Stimulated activated CD8-positive, alpha-beta memory T cell treated with anti-CD3 and anti-CD28 coated beads, Interleukin-12 subunit alpha, Interleukin-12 subunit beta, amount 100 ng/mL, for 24 hours (primary cell): ENCODE measurements around the gene HOMEZ.

Source experiments
- DNase-seq: peaks from one replicate; pipeline ENCODE4 v3.0.0-alpha.2; 2020; ENCODE audit errors: extremely low read depth

Gene HOMEZ

GRCh38 chr14:23307687-23308644, 22.0 kb upstream of the HOMEZ start:
- no peak for DNase-seq

DNA sequence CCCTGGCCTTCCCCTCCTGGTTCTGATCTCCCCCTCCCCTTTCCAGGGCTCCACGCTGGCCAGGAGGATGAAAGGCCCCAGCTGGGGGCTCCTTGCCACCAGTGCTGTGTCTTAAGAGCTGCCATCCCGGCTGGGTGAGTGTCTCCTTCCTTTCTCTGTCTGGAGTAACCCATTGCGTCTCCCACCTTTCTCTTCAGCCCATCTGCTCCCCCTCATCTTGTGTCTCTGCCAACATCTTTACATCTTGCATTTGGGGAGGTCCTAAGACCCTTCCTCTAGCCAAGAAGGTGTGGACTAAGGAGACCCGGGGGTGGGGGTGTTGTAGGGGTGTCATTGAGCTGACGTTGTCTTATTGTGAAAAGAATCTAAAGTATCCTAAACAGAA, 21.2 kb upstream of the HOMEZ start:
- DNase-seq = no peak

- no peak for DNase-seq
These were observed 20.6 kb upstream of the HOMEZ start, which contains the start of gene BCL2L2 for GRCh38 chr14:23306412-23307145. Gene BCL2L2 (plus strand): TSS chr14:23306833. CDS start chr14:23307768, 935 bp downstream.

DNA sequence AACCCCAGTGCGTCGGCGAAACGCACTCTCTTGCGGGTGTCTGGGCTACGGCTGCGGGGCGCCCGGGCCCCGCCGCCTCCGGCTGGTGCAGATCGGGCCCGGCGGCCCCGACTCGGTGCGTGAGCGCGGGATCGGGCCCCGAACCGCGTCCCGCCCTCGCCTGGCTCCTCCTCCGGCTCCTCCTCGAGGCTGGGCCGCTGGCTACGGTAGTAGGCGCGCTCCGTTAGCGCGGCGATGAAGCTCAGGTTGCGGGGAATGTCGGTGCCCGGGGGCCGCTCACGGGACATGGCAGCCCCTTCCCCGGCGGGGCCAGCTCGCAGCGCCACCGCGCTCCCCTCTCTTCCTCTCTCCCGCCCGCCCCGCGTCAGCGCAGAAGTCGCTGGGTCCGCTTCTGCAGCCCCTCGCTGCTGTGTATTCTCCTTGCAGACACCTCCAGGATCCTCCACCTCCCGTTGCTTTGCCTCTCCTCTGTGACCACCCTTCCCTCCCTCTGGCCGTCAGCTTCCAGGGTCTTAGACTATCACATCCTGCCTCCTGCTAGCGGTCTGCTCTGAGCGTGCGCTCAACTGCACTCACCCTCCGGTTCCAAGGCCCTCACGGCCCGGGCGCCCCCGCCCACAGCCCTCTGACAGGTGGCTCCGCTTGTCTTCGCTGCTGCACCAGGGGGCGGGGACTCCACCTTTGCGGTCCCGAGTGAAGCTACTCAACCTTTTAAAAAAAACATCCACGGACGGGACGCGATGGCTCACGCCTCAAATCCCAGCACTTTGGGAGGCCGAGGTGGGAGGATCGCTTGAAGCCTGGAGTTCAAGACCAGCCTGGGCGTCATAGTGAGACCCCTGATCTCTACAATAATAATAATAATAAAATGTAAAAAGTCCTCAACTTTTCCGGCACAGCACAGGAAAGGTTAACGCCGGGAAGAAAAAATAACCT, 16.6 kb upstream of the HOMEZ start, which contains the start of gene PPP1R3E:
Gene PPP1R3E, minus strand, starts transcription at position 570 of the 936 bp plus-strand sequence. Its CDS starts 283 bp downstream, at position 287.
- peak; percentile 60 for DNase-seq

- DNase-seq = no peak
These were observed 16.0 kb upstream of the HOMEZ start for GRCh38 chr14:23301969-23302289.

GRCh38 chr14:23301288-23301968, 15.5 kb upstream of the HOMEZ start:
- peak; percentile 89 for DNase-seq

DNA sequence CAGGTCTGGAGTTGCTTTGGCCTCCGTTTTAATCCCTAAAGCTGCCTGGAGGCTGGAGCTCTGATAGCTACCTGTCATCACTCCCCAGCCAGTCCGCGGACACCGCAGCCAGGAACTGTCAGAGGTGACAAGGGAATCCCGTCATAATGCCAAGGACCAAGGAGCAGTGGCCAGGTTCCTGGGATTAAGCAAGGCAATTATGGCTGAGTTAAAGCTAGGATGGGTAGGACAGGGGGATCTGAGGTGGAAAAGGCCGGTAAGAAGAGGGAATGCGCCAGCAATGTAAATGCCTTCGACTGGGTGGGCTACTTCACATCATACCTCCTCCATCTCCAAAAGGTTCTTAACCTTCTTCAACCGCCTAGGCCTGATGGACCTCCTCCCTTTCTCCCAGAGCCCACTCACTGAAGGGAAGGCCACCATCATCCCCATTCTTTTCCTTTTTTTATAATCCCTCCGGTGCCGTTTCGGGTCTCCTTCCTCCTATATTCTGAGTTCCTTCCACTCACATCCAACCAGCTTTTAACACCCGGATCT, 14.8 kb upstream of the HOMEZ start:
- DNase-seq = no peak

- no peak for DNase-seq
These were observed 14.2 kb upstream of the HOMEZ start for GRCh38 chr14:23299986-23300686.

DNA sequence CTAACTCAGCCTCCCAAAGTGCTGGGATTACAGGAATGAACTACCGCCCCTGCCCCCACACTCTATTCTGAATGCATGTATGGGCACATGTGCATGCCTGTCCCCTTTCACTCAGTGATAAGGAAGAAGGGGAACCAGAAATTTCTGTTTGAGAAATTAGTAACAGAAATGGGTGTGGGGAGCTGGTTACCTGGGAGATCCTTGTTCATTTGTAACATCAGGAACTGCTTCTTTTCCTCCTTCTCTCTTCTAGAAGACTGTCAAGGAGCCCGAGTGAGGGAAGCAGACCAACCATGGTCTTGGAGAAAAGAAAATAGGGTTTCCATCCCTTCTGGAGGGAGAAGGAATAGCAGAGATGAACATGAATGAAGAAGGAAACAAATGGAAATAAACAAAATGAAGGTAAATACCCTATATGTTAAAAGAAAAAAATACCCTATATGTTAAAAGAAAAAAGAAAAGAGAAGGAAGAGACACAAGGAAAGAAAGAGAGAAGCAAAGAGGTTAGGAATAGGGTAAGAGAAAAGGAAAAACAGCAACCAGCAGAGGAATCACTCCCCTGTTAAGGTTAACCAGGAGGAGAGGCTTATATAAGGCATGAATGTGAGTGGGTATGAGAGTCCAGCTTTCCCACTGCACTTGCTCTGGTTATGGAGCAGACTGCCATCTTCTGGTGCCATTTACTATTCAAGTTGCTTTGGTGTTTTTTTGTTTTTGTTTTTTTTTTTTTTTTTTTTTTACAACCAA, 13.5 kb upstream of the HOMEZ start:
- no peak for DNase-seq

DNA sequence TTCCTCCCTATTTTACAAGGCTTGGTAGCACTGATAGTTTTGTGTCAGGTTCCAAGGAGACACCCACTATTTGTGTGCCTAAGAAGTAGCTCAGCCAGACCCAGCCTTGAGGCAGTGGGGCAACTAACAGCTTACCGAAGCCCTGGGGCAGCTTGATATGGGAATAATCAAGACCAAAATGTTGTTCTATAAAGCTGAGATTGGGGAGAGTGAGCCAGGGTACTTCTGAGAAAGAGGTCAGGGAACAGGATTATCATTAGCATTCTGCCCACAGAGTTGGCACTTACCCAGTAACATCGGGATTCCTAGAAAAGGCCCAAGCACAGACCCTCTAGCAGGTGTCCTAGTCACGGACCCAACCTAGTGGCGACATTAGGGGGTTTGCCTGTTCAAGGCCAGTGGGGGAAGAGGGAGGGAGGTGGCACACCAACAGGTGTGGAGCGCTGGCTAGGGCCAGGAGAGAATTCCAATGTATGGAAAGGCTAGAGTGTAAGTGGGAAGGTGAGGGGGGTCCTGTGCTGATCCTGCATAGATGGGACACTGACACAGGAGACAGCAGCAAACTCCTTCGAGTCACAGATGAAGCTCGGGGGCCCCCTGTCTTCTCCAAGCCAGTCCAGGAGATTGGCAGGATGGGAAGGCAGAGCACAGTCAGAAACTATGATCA, 11.8 kb upstream of the HOMEZ start:
- DNase-seq = no peak

GRCh38 chr14:23297096-23297495, 11.2 kb upstream of the HOMEZ start:
- no peak for DNase-seq

- no peak for DNase-seq
These were observed 10.3 kb upstream of the HOMEZ start for GRCh38 chr14:23296012-23296777.

GRCh38 chr14:23294734-23295561, 9.0 kb upstream of the HOMEZ start:
- no peak for DNase-seq

DNA sequence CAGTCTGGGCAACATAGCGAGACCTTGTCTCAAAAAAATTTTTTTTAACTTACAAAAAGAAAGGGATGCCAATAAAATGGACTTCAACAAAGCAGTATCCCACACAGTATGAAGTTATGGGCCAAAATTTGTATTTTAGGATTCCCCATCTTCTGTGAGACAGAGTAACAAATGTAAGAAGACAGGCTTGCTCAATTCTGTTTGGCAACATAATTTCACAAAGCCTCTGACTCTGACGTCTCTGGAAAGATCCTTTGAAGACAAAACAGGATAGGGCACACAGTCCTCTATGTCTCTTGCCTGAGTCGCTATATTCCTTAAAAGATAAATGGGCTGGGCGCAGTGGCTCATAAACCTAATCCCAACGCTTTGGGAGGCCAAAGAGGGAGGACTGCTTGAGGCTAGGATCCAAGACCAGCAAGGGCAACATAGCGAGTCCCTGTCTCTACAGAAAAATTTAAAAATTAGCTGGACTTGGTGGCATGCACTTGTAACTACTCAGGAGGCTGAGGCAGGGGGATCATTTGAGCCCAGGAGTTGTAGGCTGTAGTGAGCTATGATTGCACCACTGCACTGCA, 1.1 kb upstream of the HOMEZ start:
- no peak for DNase-seq

- no peak for DNase-seq
These were observed 357 bp downstream of the HOMEZ start for GRCh38 chr14:23285530-23286019.

DNA sequence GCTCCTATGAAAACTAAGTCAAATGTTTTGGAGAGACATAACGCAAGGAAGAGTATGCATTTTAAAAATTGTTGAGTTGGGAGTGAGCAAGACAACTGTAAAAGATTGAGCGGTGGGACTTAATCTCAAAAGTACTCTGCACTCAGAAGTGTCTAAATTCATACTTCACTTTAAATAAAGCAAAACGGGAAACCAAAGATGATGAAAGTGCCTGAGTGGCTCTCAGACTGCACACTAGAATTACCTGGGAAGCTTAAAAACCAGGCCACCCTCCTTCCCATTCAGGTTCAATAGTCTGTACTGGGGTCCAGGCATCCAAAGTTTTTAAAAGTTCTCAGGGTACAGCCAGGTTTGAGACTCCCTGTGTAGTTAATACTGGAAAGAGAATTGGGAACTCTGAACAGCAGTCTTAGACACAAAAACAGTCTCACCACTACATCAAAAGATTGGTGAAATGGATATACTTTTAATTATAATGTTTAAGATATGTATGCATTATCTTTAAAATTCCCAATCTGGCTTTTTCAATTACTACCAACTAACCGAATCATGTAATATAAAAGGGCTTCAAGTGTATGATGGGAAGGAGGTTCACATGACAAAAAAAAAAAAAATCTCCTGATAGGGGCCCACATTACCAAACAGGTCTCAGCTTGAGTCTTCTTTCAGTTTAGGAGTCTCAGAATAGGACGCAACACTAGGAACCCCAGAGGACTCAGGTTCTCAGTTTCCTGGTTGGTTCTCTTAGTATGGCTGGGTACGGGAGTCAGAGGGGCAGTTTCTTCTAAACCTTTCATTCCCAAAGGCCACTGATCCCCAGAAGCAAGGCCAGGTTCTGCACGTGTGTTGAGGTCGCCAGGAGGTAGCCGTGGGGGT, 1.0 kb downstream of the HOMEZ start:
- no peak for DNase-seq
